Mesendoderm (in vitro differentiated cells): ENCODE results near the gene NMU.
"Not testable (repeated sequence)": the region's sequence is repeated elsewhere in the genome, so short reads cannot be mapped to it uniquely, and the experiment has no call there.

Experiments used
- DNase-seq: peaks from one replicate; pipeline ENCODE4 v3.0.0; 2013
- H2AK5ac ChIP-seq: 2 replicates; pipeline ENCODE4 v1.6.1; 2013; ENCODE audit warnings: low read length, inconsistent platforms
- H2BK120ac ChIP-seq: 2 replicates; pipeline ENCODE4 v1.6.1; 2013; ENCODE audit warnings: low read depth, mild to moderate bottlenecking, low read length, moderate library complexity, mixed read lengths
- H2BK15ac ChIP-seq: replicated peaks from 2 replicates; pipeline ENCODE4 v1.6.1; 2013; ENCODE audit warnings: low read depth, mild to moderate bottlenecking, moderate library complexity
- H2BK5ac ChIP-seq: 2 replicates; pipeline ENCODE4 v1.6.1; 2013; ENCODE audit warnings: low read length, inconsistent platforms
- H3K18ac ChIP-seq: 2 replicates; pipeline ENCODE4 v1.6.1; 2013; ENCODE audit warnings: mild to moderate bottlenecking, low read length, mixed read lengths
- H3K23ac ChIP-seq: one replicate; pipeline ENCODE4 v1.6.1; 2013; ENCODE audit warnings: low read length
- H3K27ac ChIP-seq: 2 replicates; pipeline ENCODE4 v1.5.1; 2013; ENCODE audit warnings: low read depth, mild to moderate bottlenecking, inconsistent platforms, low read length, moderate library complexity
- H3K27me3 ChIP-seq: 2 replicates; pipeline ENCODE4 v1.6.1; 2013; ENCODE audit warnings: low read length, control low read depth, mild to moderate bottlenecking, inconsistent platforms; ENCODE audit not compliant: insufficient read depth, poor library complexity
- H3K36me3 ChIP-seq: 2 replicates; pipeline ENCODE4 v1.6.1; 2013; ENCODE audit warnings: low read length, inconsistent platforms; ENCODE audit not compliant: control insufficient read depth, insufficient read depth
- H3K4ac ChIP-seq: one replicate; pipeline ENCODE4 v1.6.1; 2013; ENCODE audit warnings: low read depth, mild to moderate bottlenecking, low read length, moderate library complexity
- H3K4me1 ChIP-seq: 2 replicates; pipeline ENCODE4 v1.6.1; 2013; ENCODE audit warnings: low read depth, low read length, inconsistent platforms; ENCODE audit not compliant: control insufficient read depth
- H3K4me2 ChIP-seq: 2 replicates; pipeline ENCODE4 v1.6.1; 2013; ENCODE audit warnings: low read length
- H3K4me3 ChIP-seq: 2 replicates; pipeline ENCODE4 v1.5.1; 2013; ENCODE audit warnings: mild to moderate bottlenecking, low read length
- H3K56ac ChIP-seq: one replicate; pipeline ENCODE4 v1.6.1; 2013; ENCODE audit warnings: low read length
- H3K79me1 ChIP-seq: 2 replicates; pipeline ENCODE4 v1.6.1; 2013; ENCODE audit warnings: low read length, inconsistent platforms
- H3K79me2 ChIP-seq: 2 replicates; pipeline ENCODE4 v1.6.1; 2013; ENCODE audit warnings: mild to moderate bottlenecking, low read length; ENCODE audit not compliant: control insufficient read depth, insufficient read depth
- H3K9ac ChIP-seq: 2 replicates; pipeline ENCODE4 v1.6.1; 2013; ENCODE audit warnings: low read length, inconsistent platforms
- H4K5ac ChIP-seq: one replicate; pipeline ENCODE4 v1.6.1; 2013; ENCODE audit warnings: low read length
- H4K8ac ChIP-seq: one replicate; pipeline ENCODE4 v1.6.1; 2013; ENCODE audit warnings: low read depth, mild to moderate bottlenecking, control low read depth, low read length, moderate library complexity
- WGBS: extraction: QIAGEN DNeasy Blood & Tissue Kit; methylation state at CpG from one replicate; pipeline ENCODE4 v1.1.7; 2013; ENCODE audit warnings: low lambda C conversion rate, missing lambda C conversion rate; ENCODE audit not compliant: insufficient coverage; ENCODE audit errors: extremely low coverage; 5-methylcytosine and 5-hydroxymethylcytosine counted together

The NMU gene

GRCh38 chr4:55553441-55554201, 82.5 kb downstream of the NMU start:
- Histone ChIP-seq H3K18ac (peak overlapping the region; percentile 69), H4K8ac (no peak overlapping the region), H3K36me3 (no peaks in the 10 kb centered on the region), H2BK15ac (no peak overlapping the region), H3K23ac (no peak overlapping the region), H3K9ac (no peak overlapping the region), H3K4me2 (no peak overlapping the region), H2AK5ac (no peak overlapping the region), H2BK120ac (no peak overlapping the region), H3K27ac (no peak overlapping the region), H3K79me2 (no peaks in the 10 kb centered on the region), H4K5ac (no peak overlapping the region), H2BK5ac (no peak overlapping the region), H3K4ac (peak overlapping the region; percentile 24), H3K27me3 (no peaks in the 10 kb centered on the region), H3K56ac (no peak overlapping the region), H3K4me3 (no peak overlapping the region), H3K79me1 (no peaks in the 10 kb centered on the region), H3K4me1 (no peaks in the 10 kb centered on the region)
- DNase-seq = peak; percentile 56
- WGBS = no CpG with 5 or more reads among the region's 10 CpGs

- not testable (repeated sequence) for H3K23ac ChIP-seq
Measured at GRCh38 chr4:55551964-55552363, 84.1 kb downstream of the NMU start.

GRCh38 chr4:55549888-55550287, 86.2 kb downstream of the NMU start:
- DNase-seq = no peak
- WGBS = no CpG with 5 or more reads among the region's 2 CpGs
- H3K4me1 ChIP-seq = peaks cover 6% of the 10 kb centered on the region

More at GRCh38 chr4:55551964-55552363, 84.1 kb downstream of the NMU start:
- H3K79me2 ChIP-seq, H3K27me3 ChIP-seq, DNase-seq, H4K8ac ChIP-seq, H3K4me2 ChIP-seq, H3K4me1 ChIP-seq, H3K27ac ChIP-seq, H3K79me1 ChIP-seq, H2BK120ac ChIP-seq, H4K5ac ChIP-seq, H3K9ac ChIP-seq, H3K18ac ChIP-seq, H3K4ac ChIP-seq, H2BK15ac ChIP-seq, H3K56ac ChIP-seq, H2BK5ac ChIP-seq, H3K36me3 ChIP-seq, H2AK5ac ChIP-seq, H3K4me3 ChIP-seq: not testable (repeated sequence)
- no CpG with 5 or more reads among the region's 6 CpGs for WGBS

GRCh38 chr4:55547918-55548317, 88.2 kb downstream of the NMU start:
- peak overlapping the region; percentile 68 for H3K18ac ChIP-seq

More at GRCh38 chr4:55549888-55550287, 86.2 kb downstream of the NMU start:
- Histone ChIP-seq H3K27me3 (no peaks in the 10 kb centered on the region), H3K56ac (no peak overlapping the region), H3K4me3 (no peak overlapping the region), H4K8ac (no peak overlapping the region), H3K79me2 (no peaks in the 10 kb centered on the region), H2BK120ac (no peak overlapping the region), H3K4ac (no peak overlapping the region), H3K79me1 (no peaks in the 10 kb centered on the region), H3K27ac (no peak overlapping the region), H3K9ac (no peak overlapping the region), H2AK5ac (no peak overlapping the region), H3K23ac (no peak overlapping the region), H2BK15ac (no peak overlapping the region), H3K36me3 (no peaks in the 10 kb centered on the region), H3K18ac (no peak overlapping the region), H3K4me2 (no peak overlapping the region), H4K5ac (no peak overlapping the region), H2BK5ac (no peak overlapping the region)

DNA sequence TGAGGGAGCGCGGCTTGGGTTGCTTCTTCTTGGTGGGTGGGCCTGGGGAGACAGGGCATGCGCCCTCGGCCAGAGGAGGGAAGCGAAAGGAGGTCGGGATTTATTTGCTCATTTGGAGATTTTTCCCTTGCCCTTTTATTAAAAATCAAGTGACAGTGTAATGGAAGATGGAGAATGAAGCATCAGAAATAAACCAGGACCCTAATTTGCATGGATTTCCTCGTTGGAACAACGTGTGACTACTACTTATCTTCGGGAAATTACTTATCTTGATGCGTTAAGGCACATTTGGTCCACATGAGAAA, 88.7 kb downstream of the NMU start:
- DNase-seq = no peak

More at GRCh38 chr4:55547918-55548317, 88.2 kb downstream of the NMU start:
- Histone ChIP-seq H3K4me3 (no peak overlapping the region), H3K9ac (no peak overlapping the region), H4K8ac (no peak overlapping the region), H3K36me3 (no peaks in the 10 kb centered on the region), H2AK5ac (no peak overlapping the region), H3K4me2 (no peak overlapping the region), H3K27me3 (no peaks in the 10 kb centered on the region), H3K4ac (no peak overlapping the region), H3K23ac (no peak overlapping the region), H3K56ac (peak overlapping the region; percentile 11), H2BK5ac (no peak overlapping the region), H3K79me2 (peaks cover 10% of the 10 kb centered on the region), H3K27ac (no peak overlapping the region), H2BK120ac (no peak overlapping the region), H4K5ac (no peak overlapping the region), H2BK15ac (no peak overlapping the region), H3K79me1 (no peaks in the 10 kb centered on the region), H3K4me1 (peaks cover 9% of the 10 kb centered on the region)
- WGBS = no CpG with 5 or more reads among the region's 4 CpGs
- DNase-seq = no peak

More for the DNA sequence above, 88.7 kb downstream of the NMU start:
- Histone ChIP-seq H3K18ac (peak overlapping the region; percentile 100), H3K4ac (peak overlapping the region; percentile 100), H4K8ac (no peak overlapping the region), H2BK5ac (peak overlapping the region; percentile 61), H4K5ac (no peak overlapping the region), H3K56ac (peak overlapping the region; percentile 92), H3K4me2 (peak overlapping the region; percentile 82), H3K36me3 (no peaks in the 10 kb centered on the region), H2BK120ac (no peak overlapping the region), H3K79me2 (peaks cover 12% of the 10 kb centered on the region), H2BK15ac (no peak overlapping the region), H3K27ac (peak overlapping the region; percentile 98), H3K27me3 (no peaks in the 10 kb centered on the region), H3K4me3 (peak overlapping the region; percentile 70), H3K4me1 (peaks cover 9% of the 10 kb centered on the region), H3K9ac (peak overlapping the region; percentile 87), H3K23ac (peak overlapping the region; percentile 67), H2AK5ac (no peak overlapping the region), H3K79me1 (no peaks in the 10 kb centered on the region)
- no CpG with 5 or more reads among the region's 10 CpGs for WGBS
